ENCODE results near the gene ARL3. TPM values are rescaled to one million over a fixed set of nuclear protein-coding genes. Genes with fewer than 3 reads are reported as not detected.

ARL3 gene
- total RNA-seq, 1 experiment from 2014 or later, result 13.3 TPM

DNA sequence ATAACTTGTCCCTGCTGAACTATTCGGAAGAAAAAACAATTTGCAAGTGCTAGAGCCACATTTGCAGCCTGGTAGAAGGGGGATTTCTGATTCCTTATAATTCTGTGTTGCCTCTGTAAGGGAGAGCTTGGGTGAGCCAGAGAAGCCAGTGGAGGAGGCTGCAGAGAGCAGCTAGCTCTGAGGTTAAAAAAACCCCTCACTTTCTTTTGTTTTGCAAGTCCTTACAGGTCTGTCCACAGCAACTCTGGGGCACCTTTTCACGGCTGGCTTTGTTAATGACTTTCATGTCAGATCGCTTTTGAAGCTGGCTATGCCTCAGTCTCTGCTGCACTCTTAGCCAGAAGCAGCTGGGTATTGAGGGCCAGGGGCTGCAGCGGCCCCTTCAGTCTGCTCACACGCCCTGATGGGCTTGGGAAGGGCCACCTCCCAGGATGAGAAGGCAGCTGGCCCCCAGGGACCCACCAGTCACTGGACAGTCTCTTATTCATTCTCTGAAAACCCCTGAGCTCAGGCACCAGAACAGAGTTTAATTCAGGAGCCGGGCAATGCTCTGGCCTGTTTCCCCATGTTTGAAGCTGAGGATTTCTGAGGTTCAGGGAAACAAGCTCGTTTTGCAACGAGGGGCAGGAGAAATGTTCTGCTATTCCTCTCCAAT lies 39.1 kb downstream of the ARL3 start:
- RAD21 ChIA-PET (ENCODE audit: low non-redundant PET in 1 of 2, low total read pairs in 2 of 2, uncharacterized antibody in 2 of 2, unreplicated experiment in 2 of 2), result interaction anchor here in 1 of 2 experiments (0.5 kb wide), 1 partner anchor 226 kb away, joined by 4 read pairs; no protein-coding TSS in a partner anchor
- BruUV-seq (replicated peaks), result no TSS peak
- H3K79me2 ChIP-seq (ENCODE audit: insufficient read depth, low read length), result no peaks in the 10 kb centered on the region
- H3K27ac ChIP-seq (ENCODE audit: low read depth, low read length), result no peak overlapping the region
- TF ChIP-seq POLR2AphosphoS5 (IDR thresholded peaks at IDR 0.05; ENCODE audit: low read depth, low read length) (no peak), FOSL1 (IDR thresholded peaks at IDR 0.05; ENCODE audit: low read depth) (no peak)
- no peaks in the 10 kb centered on the region for H4K20me1 ChIP-seq (ENCODE audit: insufficient read depth)
- no peak for ATAC-seq
- intact Hi-C loops (cut with micrococcal nuclease), result no loop called here
- CTCF ChIA-PET, result interaction anchor here (1.1 to 1.3 kb wide), 3 partner anchors 9 to 39 kb away, joined by 3 to 5 read pairs (median 4); partner anchors contain the start of genes ARL3 and SFXN2
- no peak overlapping the region for H3K4me3 ChIP-seq (replicated peaks in 1 of 2; ENCODE audit: low read depth in 1 of 2, low read length in 2 of 2)
- no peaks in the 10 kb centered on the region for H3K27me3 ChIP-seq (ENCODE audit: insufficient read depth, low read length)
- DNase-seq (ENCODE audit: low read depth, low spot score), result no peak
- no peak overlapping the region for H3K4me2 ChIP-seq (ENCODE audit: low read length)
- no peak overlapping the region for H2AFZ ChIP-seq (ENCODE audit: low read depth, low read length, poor library complexity, severe bottlenecking)
- H3K9me3 ChIP-seq (ENCODE audit: control insufficient read depth in 1 of 2, insufficient read depth in 1 of 2, low read depth in 1 of 2, low read length in 2 of 2), result no peaks in the 10 kb centered on the region
- no peaks in the 10 kb centered on the region; a peak in 1 of 4 replicates for H3K36me3 ChIP-seq (ENCODE audit: control insufficient read depth in 1 of 2, insufficient read depth in 2 of 2, low read length in 2 of 2)
- no peaks in the 10 kb centered on the region for H3K9me2 ChIP-seq (ENCODE audit: insufficient read depth)
- POLR2A ChIA-PET, result no interaction called here
- H3K4me1 ChIP-seq (ENCODE audit: control insufficient read depth in 1 of 2, insufficient read depth in 2 of 2, low read length in 2 of 2), result peaks cover 5 to 12% of the 10 kb centered on the region in 2 experiments; a peak in 3 of 4 replicates
- no peak overlapping the region for H3K9ac ChIP-seq (ENCODE audit: low read length)

DNA sequence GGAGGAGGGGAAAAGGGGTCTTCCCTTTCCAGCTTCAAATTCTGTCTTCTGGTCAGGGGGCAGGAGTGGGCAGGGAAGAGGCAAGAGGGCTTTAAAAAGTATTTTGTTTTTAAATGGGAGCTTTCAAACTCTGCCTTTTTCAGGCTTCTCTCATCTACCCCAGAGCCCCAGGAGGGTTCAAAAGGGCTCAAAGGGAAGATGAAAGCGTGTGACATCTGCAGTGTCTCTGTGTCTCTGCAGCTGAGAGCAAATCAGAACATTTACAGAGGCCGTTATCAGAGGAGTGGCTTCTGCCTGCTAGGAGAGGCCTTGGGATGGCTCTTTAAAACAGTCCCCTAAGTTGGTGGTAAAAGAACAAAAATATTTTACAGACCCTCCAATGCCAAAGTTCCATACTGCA lies 39.6 kb downstream of the ARL3 start:
- ChIA-PET CTCF (interaction anchor here (1.2 kb wide), 1 partner anchor 40 kb away, joined by 3 read pairs; the partner anchor contains the start of genes ARL3 and SFXN2), RAD21 (ENCODE audit: low non-redundant PET in 1 of 2, low total read pairs in 2 of 2, uncharacterized antibody in 2 of 2, unreplicated experiment in 2 of 2) (no interaction called here), POLR2A (no interaction called here)
- H3K4me3 ChIP-seq (replicated peaks in 1 of 2; ENCODE audit: low read depth in 1 of 2, low read length in 2 of 2), result no peak overlapping the region
- no peak overlapping the region for H2AFZ ChIP-seq (ENCODE audit: low read depth, low read length, poor library complexity, severe bottlenecking)
- H3K27me3 ChIP-seq (ENCODE audit: insufficient read depth, low read length), result no peaks in the 10 kb centered on the region
- H3K27ac ChIP-seq (ENCODE audit: low read depth, low read length), result no peak overlapping the region
- H3K4me2 ChIP-seq (ENCODE audit: low read length), result no peak overlapping the region
- no peaks in the 10 kb centered on the region for H3K9me3 ChIP-seq (ENCODE audit: control insufficient read depth in 1 of 2, insufficient read depth in 1 of 2, low read depth in 1 of 2, low read length in 2 of 2)
- ATAC-seq (no peak), DNase-seq (ENCODE audit: low read depth, low spot score) (no peak)
- H3K79me2 ChIP-seq (ENCODE audit: insufficient read depth, low read length), result no peaks in the 10 kb centered on the region
- no peaks in the 10 kb centered on the region for H3K9me2 ChIP-seq (ENCODE audit: insufficient read depth)
- no peak overlapping the region for H3K9ac ChIP-seq (ENCODE audit: low read length)
- H4K20me1 ChIP-seq (ENCODE audit: insufficient read depth), result no peaks in the 10 kb centered on the region
- peaks cover 9 to 18% of the 10 kb centered on the region in 2 experiments for H3K4me1 ChIP-seq (ENCODE audit: control insufficient read depth in 1 of 2, insufficient read depth in 2 of 2, low read length in 2 of 2)
- no peaks in the 10 kb centered on the region; a peak in 1 of 4 replicates for H3K36me3 ChIP-seq (ENCODE audit: control insufficient read depth in 1 of 2, insufficient read depth in 2 of 2, low read length in 2 of 2)
- BruUV-seq (replicated peaks), result no TSS peak
- TF ChIP-seq, protein P1, sequence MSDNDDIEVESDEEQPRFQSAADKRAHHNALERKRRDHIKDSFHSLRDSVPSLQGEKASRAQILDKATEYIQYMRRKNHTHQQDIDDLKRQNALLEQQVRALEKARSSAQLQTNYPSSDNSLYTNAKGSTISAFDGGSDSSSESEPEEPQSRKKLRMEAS (IDR thresholded peaks at IDR 0.05), result no peak
- TF ChIP-seq SP1 (IDR thresholded peaks at IDR 0.05; ENCODE audit: low read depth) (no peak), RAD21 (IDR thresholded peaks at IDR 0.05; ENCODE audit: low read depth) (no peak), ZNF274 (IDR thresholded peaks at IDR 0.05; ENCODE audit: low read depth, low read length) (no peak), SRF (IDR thresholded peaks at IDR 0.05; ENCODE audit: low read depth) (no peak)
- intact Hi-C loops (cut with micrococcal nuclease), result no loop called here

All from HCT116 (cell line).